ENCODE measurements around the gene MAGI1. TPM values are rescaled to one million over a fixed set of nuclear protein-coding genes. Genes with fewer than 3 reads are reported as not detected.

The MAGI1 gene
- total RNA-seq, 1 experiment from 2014 or later: 58.2 TPM

- CTCF ChIA-PET: interaction anchor here (1.2 to 1.3 kb wide), 2 partner anchors 40 to 49 kb away, joined by 5 read pairs; no protein-coding TSS in a partner anchor
- Mint-ChIP-seq H3K4me1 (peaks cover 21% of the 10 kb centered on the region), H3K27ac (no peak overlapping the region), H3K9me3 (0 out of 2 replicates have a peak, but pooled peaks cover 6% of the 10 kb centered on the region), H3K27me3 (ENCODE audit: low read depth) (no peaks in the 10 kb centered on the region), H3K36me3 (no peaks in the 10 kb centered on the region), H3K4me3 (no peak overlapping the region)
- ATAC-seq (peak; percentile 50), DNase-seq (ENCODE audit: low spot score) (no peak)
- POLR2A ChIA-PET: no interaction called here
- TF ChIP-seq, protein P1, sequence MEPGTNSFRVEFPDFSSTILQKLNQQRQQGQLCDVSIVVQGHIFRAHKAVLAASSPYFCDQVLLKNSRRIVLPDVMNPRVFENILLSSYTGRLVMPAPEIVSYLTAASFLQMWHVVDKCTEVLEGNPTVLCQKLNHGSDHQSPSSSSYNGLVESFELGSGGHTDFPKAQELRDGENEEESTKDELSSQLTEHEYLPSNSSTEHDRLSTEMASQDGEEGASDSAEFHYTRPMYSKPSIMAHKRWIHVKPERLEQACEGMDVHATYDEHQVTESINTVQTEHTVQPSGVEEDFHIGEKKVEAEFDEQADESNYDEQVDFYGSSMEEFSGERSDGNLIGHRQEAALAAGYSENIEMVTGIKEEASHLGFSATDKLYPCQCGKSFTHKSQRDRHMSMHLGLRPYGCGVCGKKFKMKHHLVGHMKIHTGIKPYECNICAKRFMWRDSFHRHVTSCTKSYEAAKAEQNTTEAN (CRISPR knock-in tag; IDR thresholded peaks at IDR 0.05): no peak
- TF ChIP-seq, protein P2, sequence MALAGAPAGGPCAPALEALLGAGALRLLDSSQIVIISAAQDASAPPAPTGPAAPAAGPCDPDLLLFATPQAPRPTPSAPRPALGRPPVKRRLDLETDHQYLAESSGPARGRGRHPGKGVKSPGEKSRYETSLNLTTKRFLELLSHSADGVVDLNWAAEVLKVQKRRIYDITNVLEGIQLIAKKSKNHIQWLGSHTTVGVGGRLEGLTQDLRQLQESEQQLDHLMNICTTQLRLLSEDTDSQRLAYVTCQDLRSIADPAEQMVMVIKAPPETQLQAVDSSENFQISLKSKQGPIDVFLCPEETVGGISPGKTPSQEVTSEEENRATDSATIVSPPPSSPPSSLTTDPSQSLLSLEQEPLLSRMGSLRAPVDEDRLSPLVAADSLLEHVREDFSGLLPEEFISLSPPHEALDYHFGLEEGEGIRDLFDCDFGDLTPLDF (CRISPR knock-in tag; IDR thresholded peaks at IDR 0.05): no peak
- TF ChIP-seq MAX (CRISPR knock-in tag; IDR thresholded peaks at IDR 0.05) (no peak), MXD4 (CRISPR knock-in tag; IDR thresholded peaks at IDR 0.05; ENCODE audit: borderline replicate concordance) (no peak), IRF2 (CRISPR knock-in tag; IDR thresholded peaks at IDR 0.05; ENCODE audit: borderline replicate concordance, low read depth) (no peak), ZNF416 (CRISPR knock-in tag; IDR thresholded peaks at IDR 0.05) (no peak)
- TF ChIP-seq, protein P3, sequence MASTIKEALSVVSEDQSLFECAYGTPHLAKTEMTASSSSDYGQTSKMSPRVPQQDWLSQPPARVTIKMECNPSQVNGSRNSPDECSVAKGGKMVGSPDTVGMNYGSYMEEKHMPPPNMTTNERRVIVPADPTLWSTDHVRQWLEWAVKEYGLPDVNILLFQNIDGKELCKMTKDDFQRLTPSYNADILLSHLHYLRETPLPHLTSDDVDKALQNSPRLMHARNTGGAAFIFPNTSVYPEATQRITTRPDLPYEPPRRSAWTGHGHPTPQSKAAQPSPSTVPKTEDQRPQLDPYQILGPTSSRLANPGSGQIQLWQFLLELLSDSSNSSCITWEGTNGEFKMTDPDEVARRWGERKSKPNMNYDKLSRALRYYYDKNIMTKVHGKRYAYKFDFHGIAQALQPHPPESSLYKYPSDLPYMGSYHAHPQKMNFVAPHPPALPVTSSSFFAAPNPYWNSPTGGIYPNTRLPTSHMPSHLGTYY (CRISPR knock-in tag; IDR thresholded peaks at IDR 0.05): no peak
- TF ChIP-seq, protein P4, sequence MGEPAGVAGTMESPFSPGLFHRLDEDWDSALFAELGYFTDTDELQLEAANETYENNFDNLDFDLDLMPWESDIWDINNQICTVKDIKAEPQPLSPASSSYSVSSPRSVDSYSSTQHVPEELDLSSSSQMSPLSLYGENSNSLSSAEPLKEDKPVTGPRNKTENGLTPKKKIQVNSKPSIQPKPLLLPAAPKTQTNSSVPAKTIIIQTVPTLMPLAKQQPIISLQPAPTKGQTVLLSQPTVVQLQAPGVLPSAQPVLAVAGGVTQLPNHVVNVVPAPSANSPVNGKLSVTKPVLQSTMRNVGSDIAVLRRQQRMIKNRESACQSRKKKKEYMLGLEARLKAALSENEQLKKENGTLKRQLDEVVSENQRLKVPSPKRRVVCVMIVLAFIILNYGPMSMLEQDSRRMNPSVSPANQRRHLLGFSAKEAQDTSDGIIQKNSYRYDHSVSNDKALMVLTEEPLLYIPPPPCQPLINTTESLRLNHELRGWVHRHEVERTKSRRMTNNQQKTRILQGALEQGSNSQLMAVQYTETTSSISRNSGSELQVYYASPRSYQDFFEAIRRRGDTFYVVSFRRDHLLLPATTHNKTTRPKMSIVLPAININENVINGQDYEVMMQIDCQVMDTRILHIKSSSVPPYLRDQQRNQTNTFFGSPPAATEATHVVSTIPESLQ (CRISPR knock-in tag; IDR thresholded peaks at IDR 0.05): no peak
These were observed 405.6 kb downstream of the MAGI1 start for GRCh38 chr3:65633018-65633638.

DNA sequence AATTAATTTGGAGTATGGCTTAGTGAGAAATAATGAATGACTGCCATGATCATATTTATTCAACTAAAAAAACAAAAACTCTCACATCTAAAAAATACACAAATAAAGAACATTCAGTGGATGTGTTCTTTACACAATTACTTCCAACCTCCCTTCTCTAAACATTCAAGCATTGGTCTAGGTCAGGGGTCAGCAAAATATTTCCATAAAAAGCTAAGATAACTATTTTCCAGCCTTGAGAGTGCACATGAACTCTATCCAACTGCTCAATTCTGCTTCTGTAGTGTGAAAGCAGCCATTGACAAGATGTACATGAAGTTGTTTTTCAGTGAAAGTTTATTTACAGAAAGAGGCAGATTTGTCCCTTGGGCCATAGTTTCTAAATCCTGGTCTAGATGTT lies 406.3 kb downstream of the MAGI1 start:
- Mint-ChIP-seq H3K9me3 (0 out of 2 replicates have a peak, but pooled peaks cover 6% of the 10 kb centered on the region), H3K27me3 (ENCODE audit: low read depth) (no peaks in the 10 kb centered on the region), H3K4me3 (no peak overlapping the region), H3K27ac (no peak overlapping the region), H3K36me3 (no peaks in the 10 kb centered on the region), H3K4me1 (peaks cover 21% of the 10 kb centered on the region)
- no peak for ATAC-seq
- DNase-seq (ENCODE audit: low spot score): no peak
- ChIA-PET CTCF (interaction anchor here (1.3 kb wide), 1 partner anchor 41 kb away, joined by 5 read pairs; no protein-coding TSS in a partner anchor), POLR2A (no interaction called here)
- no peak for TF ChIP-seq CREB1 (CRISPR knock-in tag; IDR thresholded peaks at IDR 0.05)
- TF ChIP-seq, protein P3 (CRISPR knock-in tag; IDR thresholded peaks at IDR 0.05): no peak
- no peak for TF ChIP-seq TEAD1 (CRISPR knock-in tag; IDR thresholded peaks at IDR 0.05)
- TF ChIP-seq, protein P5, sequence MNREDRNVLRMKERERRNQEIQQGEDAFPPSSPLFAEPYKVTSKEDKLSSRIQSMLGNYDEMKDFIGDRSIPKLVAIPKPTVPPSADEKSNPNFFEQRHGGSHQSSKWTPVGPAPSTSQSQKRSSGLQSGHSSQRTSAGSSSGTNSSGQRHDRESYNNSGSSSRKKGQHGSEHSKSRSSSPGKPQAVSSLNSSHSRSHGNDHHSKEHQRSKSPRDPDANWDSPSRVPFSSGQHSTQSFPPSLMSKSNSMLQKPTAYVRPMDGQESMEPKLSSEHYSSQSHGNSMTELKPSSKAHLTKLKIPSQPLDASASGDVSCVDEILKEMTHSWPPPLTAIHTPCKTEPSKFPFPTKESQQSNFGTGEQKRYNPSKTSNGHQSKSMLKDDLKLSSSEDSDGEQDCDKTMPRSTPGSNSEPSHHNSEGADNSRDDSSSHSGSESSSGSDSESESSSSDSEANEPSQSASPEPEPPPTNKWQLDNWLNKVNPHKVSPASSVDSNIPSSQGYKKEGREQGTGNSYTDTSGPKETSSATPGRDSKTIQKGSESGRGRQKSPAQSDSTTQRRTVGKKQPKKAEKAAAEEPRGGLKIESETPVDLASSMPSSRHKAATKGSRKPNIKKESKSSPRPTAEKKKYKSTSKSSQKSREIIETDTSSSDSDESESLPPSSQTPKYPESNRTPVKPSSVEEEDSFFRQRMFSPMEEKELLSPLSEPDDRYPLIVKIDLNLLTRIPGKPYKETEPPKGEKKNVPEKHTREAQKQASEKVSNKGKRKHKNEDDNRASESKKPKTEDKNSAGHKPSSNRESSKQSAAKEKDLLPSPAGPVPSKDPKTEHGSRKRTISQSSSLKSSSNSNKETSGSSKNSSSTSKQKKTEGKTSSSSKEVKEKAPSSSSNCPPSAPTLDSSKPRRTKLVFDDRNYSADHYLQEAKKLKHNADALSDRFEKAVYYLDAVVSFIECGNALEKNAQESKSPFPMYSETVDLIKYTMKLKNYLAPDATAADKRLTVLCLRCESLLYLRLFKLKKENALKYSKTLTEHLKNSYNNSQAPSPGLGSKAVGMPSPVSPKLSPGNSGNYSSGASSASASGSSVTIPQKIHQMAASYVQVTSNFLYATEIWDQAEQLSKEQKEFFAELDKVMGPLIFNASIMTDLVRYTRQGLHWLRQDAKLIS (CRISPR knock-in tag; IDR thresholded peaks at IDR 0.05; ENCODE audit: borderline replicate concordance): no peak
- TF ChIP-seq ZSCAN18 (CRISPR knock-in tag; IDR thresholded peaks at IDR 0.05): no peak

Measured in WTC11 (cell line).